K562 (cell line): ENCODE results near the gene VWC2. TPM values are rescaled to one million over a fixed set of nuclear protein-coding genes. Genes with fewer than 3 reads are reported as not detected.

Source experiments
- ATAC-seq: fragments of 200-7000 bp; cut with Tn5 transposase; 3 replicates; pipeline ENCODE4 v1.9.1; 2020; ENCODE audit warnings: moderate library complexity
- BruUV-seq: library from RNA; stranded (reverse); fragments of 400-500 nt; replicated peaks from 2 replicates; lab custom pipeline; 2021; lab: Mats Ljungman, UMichigan
- CTCF ChIA-PET: fragments of 300-600 bp; formaldehyde crosslinking; extraction: SDS; loops from one replicate; lab custom pipeline; 2021; ENCODE audit warnings: low intra/inter-chr PET ratio; lab: Yijun Ruan, JAX
- POLR2A ChIA-PET: fragments of 300-600, 350-650 bp; sonication (Branson Sonifier 250); formaldehyde crosslinking; extraction: SDS; loops from one replicate; lab custom pipeline; 2021; ENCODE audit warnings: antibody characterized with exemption, inconsistent platforms; lab: Yijun Ruan, JAX
- DNase-seq, 4 experiments: peaks; one replicate each; pipeline versions ENCODE4 v3.0.0 to v3.0.0-alpha.2; 2011 to 2018; ENCODE audit warnings: low spot score in 3 of 4, mixed read lengths in 3 of 4; ENCODE audit errors: extremely low read depth in 1 of 4
- FAIRE-seq: peaks from 2 replicates; lab custom pipeline; 2011; peaks lifted over from hg19 to GRCh38; lab: Jason Lieb, UNC
- H2AFZ ChIP-seq: 2 replicates; pipeline ENCODE4 v1.6.0; 2011; ENCODE audit warnings: low read depth, low read length, control low read depth, inconsistent platforms
- H3K27ac ChIP-seq: fragments of 200-600 bp; 3 replicates; pipeline ENCODE4 v1.8.0; 2011; ENCODE audit warnings: low read depth, mild to moderate bottlenecking, control low read depth, inconsistent platforms, low read length, moderate library complexity, mixed read lengths; ENCODE audit errors: extremely low read depth
- H3K27me3 ChIP-seq, 2 experiments: fragments of 300-600 bp in 1 of 2; 2 replicates in 1 of 2; 3 replicates in 1 of 2; pipeline versions ENCODE4 v1.6.0 to v1.8.0; 2011; ENCODE audit warnings: inconsistent platforms in 2 of 2, low read length in 2 of 2, mild to moderate bottlenecking in 1 of 2, mixed read lengths in 1 of 2, moderate library complexity in 1 of 2; ENCODE audit not compliant: control insufficient read depth in 2 of 2, insufficient read depth in 2 of 2
- H3K36me3 ChIP-seq: fragments of 300-600 bp; 3 replicates; pipeline ENCODE4 v1.8.0; 2011; ENCODE audit warnings: mild to moderate bottlenecking, low read length, inconsistent platforms; ENCODE audit not compliant: control insufficient read depth, insufficient read depth
- H3K4me1 ChIP-seq, 2 experiments: fragments of 200-600 bp in 1 of 2; replicated peaks in 1 of 2; 2 replicates in 1 of 2; 3 replicates in 1 of 2; pipeline versions ENCODE4 v1.5.1 to v1.8.0; 2011; ENCODE audit warnings: inconsistent platforms in 2 of 2, low read length in 2 of 2, mild to moderate bottlenecking in 1 of 2, mixed read lengths in 1 of 2, moderate library complexity in 1 of 2; ENCODE audit not compliant: control insufficient read depth in 2 of 2, insufficient read depth in 2 of 2
- H3K4me2 ChIP-seq: 2 replicates; pipeline ENCODE4 v1.6.1; 2011; ENCODE audit warnings: low read length, control low read depth, inconsistent platforms, mixed read lengths; ENCODE audit not compliant: insufficient read depth
- H3K4me3 ChIP-seq: fragments of 200-600 bp; sonication (generic), shearing (Covaris generic); 2 replicates; pipeline ENCODE4 v1.5.1; 2016; ENCODE audit warnings: control low read depth, inconsistent platforms
- H3K79me2 ChIP-seq: fragments of 200-600 bp; 3 replicates; pipeline ENCODE4 v1.8.0; 2011; ENCODE audit warnings: low read length, inconsistent platforms; ENCODE audit not compliant: control insufficient read depth, insufficient read depth
- H3K9ac ChIP-seq, 2 experiments: 2 replicates each; pipeline versions ENCODE4 v1.6.0 to v1.6.1; 2011; ENCODE audit warnings: low read depth in 2 of 2, low read length in 2 of 2, control low read depth in 1 of 2, inconsistent platforms in 1 of 2, mild to moderate bottlenecking in 1 of 2, mixed read lengths in 1 of 2; ENCODE audit not compliant: insufficient read depth in 1 of 2
- H3K9me1 ChIP-seq: one replicate; pipeline ENCODE4 v1.6.0; 2011; ENCODE audit warnings: inconsistent platforms, mild to moderate bottlenecking, low read length, moderate library complexity; ENCODE audit not compliant: control insufficient read depth, insufficient read depth
- H3K9me3 ChIP-seq: replicated peaks from 2 replicates; pipeline ENCODE4 v1.5.1; 2011; ENCODE audit warnings: low read depth, low read length, inconsistent platforms; ENCODE audit not compliant: control insufficient read depth, insufficient read depth
- H4K20me1 ChIP-seq: replicated peaks from 2 replicates; pipeline ENCODE4 v1.6.1; 2011; ENCODE audit warnings: low read length, inconsistent platforms, mixed read lengths; ENCODE audit not compliant: control insufficient read depth, insufficient read depth
- EHMT2 ChIP-seq: fragments of 450-650 bp; IDR thresholded peaks from 2 replicates; pipeline ENCODE4 v1.6.1; 2018; ENCODE audit warnings: antibody characterized with exemption
- HSF4 ChIP-seq: fragments of 250-450 bp; sonication (Bioruptor Pico); IDR thresholded peaks from 2 replicates; pipeline ENCODE4 v2.1.2; 2022; ENCODE audit warnings: mild to moderate bottlenecking, moderate library complexity, borderline replicate concordance
- KAT8 ChIP-seq: fragments of 450-650 bp; IDR thresholded peaks from 2 replicates; pipeline ENCODE4 v1.6.1; 2016; ENCODE audit warnings: low read depth, mild to moderate bottlenecking
- LCOR ChIP-seq: sonication (generic); formaldehyde crosslinking; IDR thresholded peaks from 2 replicates; pipeline ENCODE4 v1.8.0; 2022; ENCODE audit warnings: mild to moderate bottlenecking, missing genetic modification reagents
- NR3C1 ChIP-seq: sonication (generic); formaldehyde crosslinking; IDR thresholded peaks from 2 replicates; pipeline ENCODE4 v1.8.1; 2022; ENCODE audit warnings: missing genetic modification reagents
- SMARCB1 ChIP-seq: IDR thresholded peaks from 2 replicates; pipeline ENCODE4 v1.6.1; 2011; ENCODE audit warnings: improper control_type of control experiment, low read depth; ENCODE audit not compliant: insufficient read length
- TCF7L2 ChIP-seq: fragments of 150-350 bp; IDR thresholded peaks from 2 replicates; pipeline ENCODE4 v1.6.1; 2016; ENCODE audit warnings: low read depth, mild to moderate bottlenecking, low read length, moderate library complexity
- TEAD4 ChIP-seq, 2 experiments: sonication (generic) in 1 of 2; formaldehyde crosslinking in 1 of 2; IDR thresholded peaks; 2 replicates each; pipeline versions ENCODE4 v1.6.1 to v1.8.0; 2012 to 2022; ENCODE audit warnings: borderline replicate concordance in 1 of 2, inconsistent platforms in 1 of 2, low read length in 1 of 2, mild to moderate bottlenecking in 1 of 2, missing genetic modification reagents in 1 of 2
- ZBTB33 ChIP-seq: sonication (generic); formaldehyde crosslinking; IDR thresholded peaks from 2 replicates; pipeline ENCODE4 v1.8.1; 2023; ENCODE audit warnings: mild to moderate bottlenecking, missing genetic modification reagents
- ZNF668 ChIP-seq: fragments of 250-450 bp; sonication (Bioruptor Pico); IDR thresholded peaks from 2 replicates; pipeline ENCODE4 v1.8.0; 2022; ENCODE audit warnings: mild to moderate bottlenecking, inconsistent platforms
- ZNF75A ChIP-seq: fragments of 450-650 bp; formaldehyde crosslinking; IDR thresholded peaks from 2 replicates; pipeline ENCODE4 v1.4.0; 2020; ENCODE audit warnings: mild to moderate bottlenecking
- WGBS: fragments of 100-300 bp; shearing (Covaris generic); methylation state at CpG from one replicate; pipeline ENCODE4 v1.1.6; 2016; ENCODE audit warnings: low coverage, mixed read lengths; ENCODE audit not compliant: insufficient coverage; ENCODE audit errors: missing lambda C conversion rate; 5-methylcytosine and 5-hydroxymethylcytosine counted together
- in situ Hi-C: fragments of 300-500 bp; cut with MboI; formaldehyde crosslinking; loops from 4 replicates; pipeline ENCODE4 v1.15.0; 2018; ENCODE audit warnings: inconsistent platforms, mixed read lengths
- intact Hi-C: fragments of 100-400 bp; cut with micrococcal nuclease; formaldehyde crosslinking; loops from 2 replicates; pipeline ENCODE4 v1.14.2; 2022
- polyA plus RNA-seq, 8 experiments: library from polyadenylated mRNA; depleted of rRNA in 4 of 8; stranded (reverse) in 5 of 8; unstranded in 3 of 8; fragments of >200 nt; fragmentation: Nextera tagmentation in 2 of 8; fragmentation: Illumina TruSeq in 1 of 8; extraction: Ambion mirVana in 2 of 8; extraction: Trizol in 1 of 8; gene quantifications; 2 replicates each; pipeline versions ENCODE4 v1.2.1 to v1.2.3, GENCODE V29; 2011 to 2014; ENCODE audit warnings: inconsistent platforms in 1 of 8, missing spikeins in 1 of 8
- total RNA-seq, 7 experiments: library from RNA; depleted of rRNA in 6 of 7; stranded (reverse); fragments of >200 nt in 6 of 7; fragmentation: Illumina TruSeq in 2 of 7; extraction: Trizol in 2 of 7; gene quantifications; 2 replicates each; pipeline versions ENCODE4 v1.2.1 to v1.2.3, GENCODE V29; 2011 to 2021; ENCODE audit warnings: low replicate concordance in 1 of 7

Gene VWC2
- total and polyA plus RNA-seq, 9 of the 15 experiments (the other 6 are each of a cell fraction or from before 2014, with no cell fraction given), result not detected

- POLR2A ChIA-PET, result no interaction called here
- in situ Hi-C loops, result no loop called here
These were observed 24.7 kb downstream of the VWC2 start for GRCh38 chr7:49797987-49798660.

More at GRCh38 chr7:49797987-49798660, 24.7 kb downstream of the VWC2 start:
- CTCF ChIA-PET, result no interaction called here
- no peak for TF ChIP-seq TCF7L2
- no peak for TF ChIP-seq EHMT2
- no peak for TF ChIP-seq KAT8
- TF ChIP-seq ZNF75A (CRISPR knock-in tag), result no peak
- no peak for TF ChIP-seq ZBTB33 (CRISPR knock-in tag)
- TF ChIP-seq ZNF668 (CRISPR knock-in tag), result no peak
- no peak for TF ChIP-seq NR3C1 (CRISPR knock-in tag)
- TF ChIP-seq LCOR (CRISPR knock-in tag), result no peak
- TF ChIP-seq SMARCB1, result no peak
- TF ChIP-seq TEAD4 (IDR thresholded peaks at IDR 0.05; ENCODE audit: low read length), result no peak
- no peak for TF ChIP-seq TEAD4 (CRISPR knock-in tag; IDR thresholded peaks at IDR 0.05; ENCODE audit: borderline replicate concordance)
- no peak for TF ChIP-seq HSF4
- TF ChIP-seq, all 486 proteins: peak for 0
- intact Hi-C loops, result no loop called here
- no peaks in the 10 kb centered on the region for H3K27me3 ChIP-seq
- DNase-seq (no peak), FAIRE-seq (no peak), ATAC-seq (no peak)
- H2AFZ ChIP-seq, result no peak overlapping the region
- H4K20me1 ChIP-seq, result no peaks in the 10 kb centered on the region
- H3K4me3 ChIP-seq, result no peak overlapping the region
- no TSS peak for BruUV-seq
- H3K9me3 ChIP-seq, result no peaks in the 10 kb centered on the region; the same call in 1 of the 2 replicates
- H3K79me2 ChIP-seq, result no peaks in the 10 kb centered on the region
- no peak overlapping the region for H3K9ac ChIP-seq
- no peaks in the 10 kb centered on the region for H3K36me3 ChIP-seq
- WGBS, result 0% methylated on average over 5 of the region's 6 CpGs
- no peak overlapping the region for H3K27ac ChIP-seq
- H3K9me1 ChIP-seq, result no peaks in the 10 kb centered on the region
- no peak overlapping the region for H3K4me2 ChIP-seq
- H3K4me1 ChIP-seq, result no peaks in the 10 kb centered on the region
